ENCODE data around the gene ST7. TPM values are rescaled to one million over a fixed set of nuclear protein-coding genes. Genes with fewer than 3 reads are reported as not detected.

The ST7 gene
- total and polyA plus RNA-seq, 7 experiments from 2014 or later = 2.1 to 6.4 (median 4.1) TPM

DNA sequence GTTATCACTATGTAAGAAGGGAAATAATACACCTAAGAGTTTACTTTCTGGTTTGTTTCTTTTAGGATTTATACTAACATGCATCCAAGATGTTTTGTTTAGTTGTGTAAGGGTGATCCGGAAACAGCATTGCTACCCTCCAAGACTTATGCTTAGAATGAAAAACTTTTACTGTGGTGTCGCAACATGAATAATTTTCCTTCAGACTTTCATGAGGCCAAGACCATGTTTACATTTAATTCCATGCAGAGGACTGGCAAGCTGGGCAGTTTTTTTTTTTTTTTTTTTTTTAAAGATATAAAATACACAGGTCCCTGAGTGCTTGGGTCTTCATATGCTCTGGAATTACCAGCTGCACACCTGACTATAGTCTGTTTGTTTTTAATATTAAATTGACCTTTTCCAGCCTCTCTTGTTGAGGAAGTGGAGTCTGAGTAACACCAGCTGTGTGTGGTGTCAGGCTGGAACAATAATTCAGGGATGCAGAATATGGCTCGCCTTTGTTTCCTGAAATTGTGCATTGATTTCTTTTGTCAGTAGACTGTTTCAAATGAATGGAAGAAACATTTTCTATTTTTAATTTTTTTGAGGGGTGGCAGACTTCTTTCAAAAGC lies 81.7 kb downstream of the ST7 start:
- Histone ChIP-seq H3K4me3 (ENCODE audit: low read length) (no peak overlapping the region), H3K36me3 (ENCODE audit: control insufficient read depth in 2 of 3, insufficient read depth in 3 of 3, low read length in 3 of 3) (no peaks in the 10 kb centered on the region), H3K27me3 (ENCODE audit: control insufficient read depth in 2 of 2, insufficient read depth in 2 of 2, low read length in 2 of 2) (no peaks in the 10 kb centered on the region), H3K27ac (ENCODE audit: low read depth, low read length) (no peak overlapping the region), H3K9me3 (ENCODE audit: control insufficient read depth in 2 of 3, low read length in 3 of 3) (no peaks in the 10 kb centered on the region), H3K4me1 (ENCODE audit: control insufficient read depth in 2 of 2, insufficient read depth in 2 of 2, low read length in 2 of 2) (no peaks in the 10 kb centered on the region)
- Mint-ChIP-seq H3K4me3 (no peak overlapping the region), H3K36me3 (peaks cover 0 to 2% (median 0%) of the 10 kb centered on the region in 5 donors), H3K27me3 (peaks cover 0 to 28% (median 0%) of the 10 kb centered on the region in 5 donors), H3K4me1 (no peaks in the 10 kb centered on the region), H3K27ac (no peak overlapping the region), H3K9me3 (peaks cover 0 to 9% (median 0%) of the 10 kb centered on the region in 11 donors)
- DNase-seq (no peak), ATAC-seq (no peak)
- POLR2A ChIA-PET = interaction anchor here (0.7 kb wide), 1 partner anchor 1946 kb away, joined by 5 read pairs; no protein-coding TSS in a partner anchor
- intact Hi-C loops (cut with micrococcal nuclease) = no loop called here
- CTCF ChIA-PET = interaction anchor here (1.0 kb wide), 1 partner anchor 102 kb away, joined by 3 read pairs; no protein-coding TSS in a partner anchor

GRCh38 chr7:117035465-117035862 lies 82.2 kb downstream of the ST7 start:
- Histone ChIP-seq H3K4me3 (ENCODE audit: low read length) (no peak overlapping the region), H3K36me3 (ENCODE audit: control insufficient read depth in 2 of 3, insufficient read depth in 3 of 3, low read length in 3 of 3) (no peaks in the 10 kb centered on the region), H3K27me3 (ENCODE audit: control insufficient read depth in 2 of 2, insufficient read depth in 2 of 2, low read length in 2 of 2) (no peaks in the 10 kb centered on the region), H3K9me3 (ENCODE audit: control insufficient read depth in 2 of 3, low read length in 3 of 3) (no peaks in the 10 kb centered on the region), H3K4me1 (ENCODE audit: control insufficient read depth in 2 of 2, insufficient read depth in 2 of 2, low read length in 2 of 2) (no peaks in the 10 kb centered on the region), H3K27ac (ENCODE audit: low read depth, low read length) (no peak overlapping the region)
- Mint-ChIP-seq H3K4me1 (no peaks in the 10 kb centered on the region), H3K9me3 (peaks cover 0 to 5% (median 0%) of the 10 kb centered on the region in 11 donors), H3K36me3 (peaks cover 0 to 2% (median 0%) of the 10 kb centered on the region in 5 donors), H3K27me3 (peaks cover 0 to 28% (median 0%) of the 10 kb centered on the region in 5 donors), H3K4me3 (no peak overlapping the region), H3K27ac (no peak overlapping the region)
- ChIA-PET CTCF (interaction anchor here (1.0 kb wide), 1 partner anchor 103 kb away, joined by 3 read pairs; no protein-coding TSS in a partner anchor), POLR2A (interaction anchor here (0.7 kb wide), 1 partner anchor 1947 kb away, joined by 5 read pairs; no protein-coding TSS in a partner anchor)
- DNase-seq (no peak), ATAC-seq (no peak)
- intact Hi-C loops (cut with micrococcal nuclease) = no loop called here

DNA sequence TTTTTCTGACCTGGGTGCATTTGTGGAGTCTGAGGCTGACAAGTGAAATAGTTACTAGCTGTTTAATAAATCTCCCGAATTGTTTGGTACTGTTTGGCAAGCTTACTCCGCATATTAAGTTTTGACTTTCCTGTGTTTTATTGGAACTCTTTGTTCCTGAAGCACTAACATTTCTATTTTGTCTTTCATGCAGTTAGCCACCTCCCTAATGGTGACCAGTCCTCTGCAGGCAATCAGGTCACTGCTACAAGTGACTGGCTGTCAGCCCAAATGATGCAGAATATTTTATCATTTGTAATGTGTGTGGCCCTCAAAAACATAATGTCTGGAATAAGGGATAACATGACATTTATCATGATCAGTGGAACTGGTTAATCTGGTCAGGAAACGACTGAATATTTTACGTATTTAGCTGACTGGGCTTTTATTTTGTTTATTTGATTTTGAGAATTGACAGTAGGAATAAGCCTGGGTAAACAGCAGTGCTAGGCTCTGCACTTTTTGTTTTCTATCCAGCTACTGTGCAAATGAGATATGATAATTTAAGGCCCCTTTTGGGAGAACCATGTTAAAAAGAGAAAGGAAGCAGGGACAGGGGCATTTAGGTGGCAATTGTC lies 82.9 kb downstream of the ST7 start:
- no peaks in the 10 kb centered on the region for H3K9me3 Mint-ChIP-seq
- no peaks in the 10 kb centered on the region for H3K4me1 ChIP-seq (ENCODE audit: control insufficient read depth in 2 of 2, insufficient read depth in 2 of 2, low read length in 2 of 2)
- H3K9me3 ChIP-seq (ENCODE audit: control insufficient read depth in 2 of 3, low read length in 3 of 3) = no peaks in the 10 kb centered on the region
- H3K4me3 Mint-ChIP-seq = no peak overlapping the region
- no peak overlapping the region for H3K27ac ChIP-seq (ENCODE audit: low read depth, low read length)
- POLR2A ChIA-PET = interaction anchor here (0.7 kb wide), 1 partner anchor 1947 kb away, joined by 5 read pairs; no protein-coding TSS in a partner anchor
- intact Hi-C loops (cut with micrococcal nuclease) = no loop called here
- H3K27me3 ChIP-seq (ENCODE audit: control insufficient read depth in 2 of 2, insufficient read depth in 2 of 2, low read length in 2 of 2) = no peaks in the 10 kb centered on the region
- DNase-seq (no peak), ATAC-seq (no peak)
- H3K4me1 Mint-ChIP-seq = peaks cover 0 to 3% (median 0%) of the 10 kb centered on the region in 7 donors
- no peak overlapping the region for H3K27ac Mint-ChIP-seq
- no peak overlapping the region for H3K4me3 ChIP-seq (ENCODE audit: low read length)
- H3K36me3 Mint-ChIP-seq = no peaks in the 10 kb centered on the region
- H3K36me3 ChIP-seq (ENCODE audit: control insufficient read depth in 2 of 3, insufficient read depth in 3 of 3, low read length in 3 of 3) = no peaks in the 10 kb centered on the region
- peaks cover 0 to 33% (median 0%) of the 10 kb centered on the region in 5 donors for H3K27me3 Mint-ChIP-seq
- CTCF ChIA-PET = interaction anchor here (0.6 to 1.1 kb wide), 2 partner anchors 37 to 53 kb away, joined by 3 to 4 read pairs; no protein-coding TSS in a partner anchor

DNA sequence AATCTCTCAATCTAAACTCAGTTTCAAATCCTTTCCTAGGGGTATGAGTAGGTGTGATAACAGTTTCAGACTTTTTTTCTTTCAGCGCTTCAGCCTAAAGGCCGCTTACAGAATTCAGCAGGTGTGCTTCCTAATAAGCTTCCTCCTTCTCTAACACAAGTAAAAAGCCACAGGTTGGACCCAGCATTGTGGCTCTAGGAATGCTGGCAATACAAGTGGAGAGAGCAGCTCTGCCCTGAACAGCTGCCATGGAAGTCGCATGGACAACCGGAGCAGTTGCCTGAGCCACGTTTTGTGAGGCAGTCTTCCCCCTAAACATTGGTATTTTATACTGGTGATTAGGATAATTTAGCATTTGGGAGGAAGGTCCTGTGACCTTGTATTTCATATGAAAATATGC lies 83.5 kb downstream of the ST7 start:
- CTCF ChIA-PET = interaction anchor here (0.6 to 1.1 kb wide), 2 partner anchors 38 to 53 kb away, joined by 3 to 4 read pairs; no protein-coding TSS in a partner anchor
- ATAC-seq = no peak
- POLR2A ChIA-PET = no interaction called here

GRCh38 chr7:117038408-117038807 lies 85.1 kb downstream of the ST7 start:
- Histone ChIP-seq H3K36me3 (ENCODE audit: control insufficient read depth in 2 of 3, insufficient read depth in 3 of 3, low read length in 3 of 3) (peaks cover 0 to 5% (median 0%) of the 10 kb centered on the region in 3 experiments), H3K27ac (ENCODE audit: low read depth, low read length) (no peak overlapping the region), H3K27me3 (ENCODE audit: control insufficient read depth in 2 of 2, insufficient read depth in 2 of 2, low read length in 2 of 2) (no peaks in the 10 kb centered on the region), H3K4me1 (ENCODE audit: control insufficient read depth in 2 of 2, insufficient read depth in 2 of 2, low read length in 2 of 2) (no peaks in the 10 kb centered on the region), H3K9me3 (ENCODE audit: control insufficient read depth in 2 of 3, low read length in 3 of 3) (no peaks in the 10 kb centered on the region), H3K4me3 (ENCODE audit: low read length) (no peak overlapping the region)
- DNase-seq (no peak), ATAC-seq (no peak)
- Mint-ChIP-seq H3K4me1 (peaks cover 0 to 3% (median 0%) of the 10 kb centered on the region in 7 donors), H3K27me3 (peaks cover 0 to 34% (median 0%) of the 10 kb centered on the region in 5 donors), H3K4me3 (no peak overlapping the region), H3K27ac (no peak overlapping the region), H3K36me3 (no peaks in the 10 kb centered on the region), H3K9me3 (no peaks in the 10 kb centered on the region)
- intact Hi-C loops (cut with micrococcal nuclease) = no loop called here
- POLR2A ChIA-PET = interaction anchor here (0.6 kb wide), 1 partner anchor 829 kb away, joined by 3 read pairs; no protein-coding TSS in a partner anchor
- CTCF ChIA-PET = interaction anchor here (0.8 kb wide), 1 partner anchor 225 kb away, joined by 3 read pairs; no protein-coding TSS in a partner anchor

More for the DNA sequence above, 83.5 kb downstream of the ST7 start:
- DNase-seq = no peak
- Histone ChIP-seq H3K4me1 (ENCODE audit: control insufficient read depth in 2 of 2, insufficient read depth in 2 of 2, low read length in 2 of 2) (no peaks in the 10 kb centered on the region), H3K27me3 (ENCODE audit: control insufficient read depth in 2 of 2, insufficient read depth in 2 of 2, low read length in 2 of 2) (no peaks in the 10 kb centered on the region), H3K36me3 (ENCODE audit: control insufficient read depth in 2 of 3, insufficient read depth in 3 of 3, low read length in 3 of 3) (peaks cover 0 to 5% (median 0%) of the 10 kb centered on the region in 3 experiments), H3K27ac (ENCODE audit: low read depth, low read length) (no peak overlapping the region), H3K4me3 (ENCODE audit: low read length) (no peak overlapping the region), H3K9me3 (ENCODE audit: control insufficient read depth in 2 of 3, low read length in 3 of 3) (no peaks in the 10 kb centered on the region)
- Mint-ChIP-seq H3K4me1 (peaks cover 0 to 3% (median 0%) of the 10 kb centered on the region in 7 donors), H3K27me3 (peaks cover 0 to 33% (median 0%) of the 10 kb centered on the region in 5 donors), H3K4me3 (no peak overlapping the region), H3K36me3 (no peaks in the 10 kb centered on the region), H3K27ac (no peak overlapping the region), H3K9me3 (no peaks in the 10 kb centered on the region)
- intact Hi-C loops (cut with micrococcal nuclease) = no loop called here

DNA sequence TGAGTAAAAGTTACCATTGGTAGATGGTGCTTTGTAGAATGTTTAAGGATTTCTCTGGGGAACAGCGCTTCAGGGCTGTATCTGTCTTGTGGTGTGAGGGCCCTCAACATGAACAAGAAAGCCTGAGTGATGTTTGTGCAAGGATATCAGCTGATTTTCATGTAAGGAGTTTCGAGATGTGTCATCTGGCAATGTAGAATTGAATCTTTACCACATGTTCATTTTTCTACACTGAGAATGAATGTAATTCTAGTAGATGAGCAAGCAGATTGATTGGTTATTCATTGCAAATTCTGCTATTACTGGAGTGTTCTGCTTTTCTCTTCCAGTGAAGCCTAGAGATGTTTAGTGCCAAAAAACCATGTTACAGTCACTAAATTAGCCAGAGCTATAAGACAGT lies 87.7 kb downstream of the ST7 start:
- ATAC-seq (no peak), DNase-seq (no peak)
- ChIA-PET CTCF (no interaction called here), POLR2A (no interaction called here)
- no peaks in the 10 kb centered on the region for H3K27me3 ChIP-seq (ENCODE audit: control insufficient read depth in 2 of 2, insufficient read depth in 2 of 2, low read length in 2 of 2)
- Mint-ChIP-seq H3K27me3 (peaks cover 0 to 45% (median 0%) of the 10 kb centered on the region in 5 donors), H3K36me3 (no peaks in the 10 kb centered on the region), H3K4me1 (peaks cover 0 to 5% (median 0%) of the 10 kb centered on the region in 7 donors), H3K27ac (no peak overlapping the region), H3K9me3 (no peaks in the 10 kb centered on the region), H3K4me3 (no peak overlapping the region)
- intact Hi-C loops (cut with micrococcal nuclease) = no loop called here
- H3K36me3 ChIP-seq (ENCODE audit: control insufficient read depth in 2 of 3, insufficient read depth in 3 of 3, low read length in 3 of 3) = peaks cover 0 to 5% (median 0%) of the 10 kb centered on the region in 3 experiments
- no peak overlapping the region for H3K27ac ChIP-seq (ENCODE audit: low read depth, low read length)
- no peaks in the 10 kb centered on the region for H3K9me3 ChIP-seq (ENCODE audit: control insufficient read depth in 2 of 3, low read length in 3 of 3)
- no peaks in the 10 kb centered on the region for H3K4me1 ChIP-seq (ENCODE audit: control insufficient read depth in 2 of 2, insufficient read depth in 2 of 2, low read length in 2 of 2)
- no peak overlapping the region for H3K4me3 ChIP-seq (ENCODE audit: low read length)

All from naive thymus-derived CD4-positive, alpha-beta T cell (primary cell).